Activated B cell treated with CpG ODN at 0.5 μM for 24 hours (primary cell): ENCODE measurements around the gene ARHGEF1. TPM values are rescaled to one million over a fixed set of nuclear protein-coding genes. Genes with fewer than 3 reads are reported as not detected.

Source experiments
- ATAC-seq: fragments of 200-7000 bp; cut with Tn5 transposase; one replicate; pipeline ENCODE4 v1.10.0; 2021; ENCODE audit warnings: low read depth, mild to moderate bottlenecking, moderate library complexity
- CTCF ChIA-PET: fragments of 350-600 bp; sonication (Branson Sonifier 250); formaldehyde crosslinking; loops from one replicate; lab custom pipeline; 2021; ENCODE audit warnings: antibody characterized with exemption; lab: Charles Lee
- POLR2A ChIA-PET: fragments of 350-600 bp; sonication (Branson Sonifier 250); formaldehyde crosslinking; loops from one replicate; lab custom pipeline; 2021; ENCODE audit warnings: antibody characterized with exemption; lab: Charles Lee
- DNase-seq: peaks from one replicate; pipeline ENCODE4 v3.0.0; 2022
- H3K27ac Mint-ChIP-seq: one replicate; pipeline ENCODE4 v1.8.0; 2020; ENCODE audit warnings: mixed read lengths
- H3K27me3 Mint-ChIP-seq: one replicate; pipeline ENCODE4 v1.8.0; 2021; ENCODE audit warnings: mixed read lengths
- H3K36me3 Mint-ChIP-seq: one replicate; pipeline ENCODE4 v1.8.0; 2021; ENCODE audit warnings: low read depth, mixed read lengths
- H3K4me1 Mint-ChIP-seq: one replicate; pipeline ENCODE4 v1.8.0; 2021; ENCODE audit warnings: mixed read lengths
- H3K4me3 Mint-ChIP-seq: one replicate; pipeline ENCODE4 v1.8.0; 2020; ENCODE audit warnings: mild to moderate bottlenecking, mixed read lengths
- H3K9me3 Mint-ChIP-seq: one replicate; pipeline ENCODE4 v1.8.0; 2020; ENCODE audit warnings: mixed read lengths
- CTCF ChIP-seq: fragments of 200-600 bp; IDR thresholded peaks from one replicate; pipeline ENCODE4 v1.8.0; 2022; ENCODE audit warnings: antibody characterized with exemption, mild to moderate bottlenecking
- intact Hi-C: fragments of 100-400 bp; cut with micrococcal nuclease; formaldehyde crosslinking; loops from one replicate; pipeline ENCODE4 v1.15.1; 2024
- total RNA-seq: library from RNA; stranded (reverse); gene quantifications from 2 replicates; pipeline ENCODE4 v1.2.3, GENCODE V29; 2022

Gene ARHGEF1
- total RNA-seq, 1 donor from 2014 or later: 418 TPM

DNA sequence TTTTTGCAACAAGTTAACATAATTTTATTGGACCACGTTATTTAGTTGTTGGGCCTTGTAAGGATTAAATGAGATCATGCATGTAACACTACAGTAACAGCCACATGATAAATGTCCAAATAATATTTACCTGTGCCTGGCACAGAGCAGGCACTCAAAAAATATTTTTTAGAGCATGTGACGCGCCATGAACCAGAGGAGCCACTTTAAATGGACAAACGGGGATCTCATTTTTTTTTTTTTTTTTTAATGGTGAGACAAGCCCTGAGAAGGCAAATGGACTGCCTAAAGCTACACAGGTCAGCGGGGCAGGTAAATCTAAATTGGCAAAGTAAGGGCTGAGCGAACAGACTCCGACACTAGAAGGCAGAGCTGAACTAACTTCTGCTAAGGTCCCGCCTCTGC is 23.8 kb upstream of the ARHGEF1 start:
- POLR2A ChIA-PET: interaction anchor here (0.7 to 4.1 kb wide), 19 partner anchors 14 to 537 kb away, joined by 3 to 258 read pairs (median 8); partner anchors contain the start of genes ARHGEF1, B9D2, CD79A and ERFL
- peak overlapping the region; percentile 97 for H3K27ac Mint-ChIP-seq
- intact Hi-C loops: loop anchor here (1.0 kb wide), 6 partner anchors 75 to 466 kb away; partner anchors contain the start of genes MEGF8 and RABAC1
- no peaks in the 10 kb centered on the region for H3K9me3 Mint-ChIP-seq
- no peak for TF ChIP-seq CTCF
- CTCF ChIA-PET: interaction anchor here (0.6 to 3.8 kb wide), 17 partner anchors 9 to 306 kb away, joined by 3 to 34 read pairs (median 5); partner anchors contain the start of genes ARHGEF1, CD79A, ERFL and RABAC1
- H3K4me3 Mint-ChIP-seq: peak overlapping the region; percentile 94
- H3K27me3 Mint-ChIP-seq: no peaks in the 10 kb centered on the region
- DNase-seq: no peak
- no peak for ATAC-seq
- H3K36me3 Mint-ChIP-seq: peaks cover 40% of the 10 kb centered on the region
- H3K4me1 Mint-ChIP-seq: peaks cover 38% of the 10 kb centered on the region

DNA sequence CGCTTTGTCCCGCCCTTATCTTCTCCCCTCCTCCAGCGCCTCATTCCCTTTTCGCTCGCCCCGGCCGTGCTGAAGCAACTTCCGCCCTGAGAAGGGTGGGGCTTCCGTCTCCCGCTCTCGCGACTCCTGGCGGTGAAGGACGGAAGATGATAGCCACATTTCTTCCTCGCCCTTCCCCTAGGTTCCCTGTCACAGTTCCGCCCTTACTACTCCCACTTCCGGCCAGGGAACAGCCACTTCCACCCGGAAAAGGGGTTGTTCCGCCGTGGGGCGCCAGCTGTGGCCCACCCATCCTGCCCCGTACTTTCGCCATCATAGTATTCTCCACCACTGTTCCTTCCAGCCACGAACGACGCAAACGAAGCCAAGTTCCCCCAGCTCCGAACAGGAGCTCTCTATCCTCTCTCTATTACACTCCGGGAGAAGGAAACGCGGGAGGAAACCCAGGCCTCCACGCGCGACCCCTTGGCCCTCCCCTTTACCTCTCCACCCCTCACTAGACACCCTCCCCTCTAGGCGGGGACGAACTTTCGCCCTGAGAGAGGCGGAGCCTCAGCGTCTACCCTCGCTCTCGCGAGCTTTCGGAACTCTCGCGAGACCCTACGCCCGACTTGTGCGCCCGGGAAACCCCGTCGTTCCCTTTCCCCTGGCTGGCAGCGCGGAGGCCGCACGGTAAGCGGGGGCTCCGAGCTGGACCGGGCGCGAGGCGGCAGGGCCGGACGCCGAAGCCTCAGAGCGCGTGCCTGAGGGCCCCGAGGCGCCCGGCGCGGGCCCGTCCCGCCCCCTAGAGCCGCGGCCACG is 23.2 kb upstream of the ARHGEF1 start, which contains the start of gene RPS19:
Gene RPS19, plus strand, starts transcription at position 638 of the 801 bp plus-strand sequence. CDS start 520 bp downstream, outside the sequence.
- H3K36me3 Mint-ChIP-seq: peaks cover 46% of the 10 kb centered on the region
- CTCF ChIA-PET: interaction anchor here (1.0 to 3.8 kb wide), 18 partner anchors 9 to 175 kb away, joined by 3 to 34 read pairs (median 5); partner anchors contain the start of genes ARHGEF1, CD79A, ERFL and RABAC1
- no peak for TF ChIP-seq CTCF
- DNase-seq (peak; percentile 98), ATAC-seq (peak; percentile 85)
- peak within 1 kb of the TSS; percentile 97 for H3K27ac Mint-ChIP-seq
- H3K27me3 Mint-ChIP-seq: no peaks in the 10 kb centered on the region
- POLR2A ChIA-PET: interaction anchor here (0.6 to 4.1 kb wide), 24 partner anchors 13 to 1574 kb away, joined by 3 to 258 read pairs (median 7); partner anchors contain the start of genes AKT2, ARHGEF1, B9D2 and CD79A
- peaks cover 44% of the 10 kb centered on the region for H3K4me1 Mint-ChIP-seq
- peak within 1 kb of the TSS; percentile 94 for H3K4me3 Mint-ChIP-seq
- H3K9me3 Mint-ChIP-seq: no peaks in the 10 kb centered on the region
- intact Hi-C loops: loop anchor here (1.0 kb wide), 9 partner anchors 11 to 465 kb away; partner anchors contain the start of genes CD79A, MEGF8 and RABAC1

DNA sequence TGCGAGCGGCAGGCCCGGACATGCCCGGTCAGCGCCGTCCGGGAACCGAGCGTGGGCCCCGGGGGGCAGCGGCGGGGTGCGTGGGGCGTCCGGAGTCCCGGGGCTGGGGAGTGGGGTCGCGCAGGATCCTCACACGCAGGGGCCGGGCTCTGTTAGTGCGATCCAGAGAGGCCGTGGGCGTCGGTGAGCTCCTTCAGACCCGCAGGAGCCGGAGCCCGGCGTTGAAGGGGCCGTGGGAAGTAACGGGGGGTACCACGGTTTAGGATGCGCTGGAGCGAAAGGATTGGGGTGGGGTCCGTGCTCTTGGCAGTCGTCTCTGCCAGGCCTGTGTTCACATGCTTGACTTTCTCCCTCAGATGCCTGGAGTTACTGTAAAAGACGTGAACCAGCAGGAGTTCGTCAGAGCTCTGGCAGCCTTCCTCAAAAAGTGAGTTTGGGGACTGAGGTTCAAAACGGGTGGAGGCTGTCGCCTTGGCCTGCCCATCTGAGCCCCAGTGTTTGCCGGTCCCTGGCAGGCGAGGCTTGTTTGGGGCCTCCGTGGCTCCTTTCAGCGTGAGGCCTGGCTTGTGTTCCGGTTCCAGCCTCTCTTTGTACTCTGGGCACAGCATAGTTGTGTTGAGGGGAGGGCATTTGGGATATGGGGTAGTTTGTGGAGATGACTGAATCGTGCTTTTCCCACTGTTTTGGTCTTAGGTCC is 22.4 kb upstream of the ARHGEF1 start:
- DNase-seq (peak; percentile 27), ATAC-seq (no peak)
- peak overlapping the region; percentile 86 for H3K27ac Mint-ChIP-seq
- peak overlapping the region; percentile 94 for H3K4me3 Mint-ChIP-seq
- peaks cover 48% of the 10 kb centered on the region for H3K4me1 Mint-ChIP-seq
- TF ChIP-seq CTCF: no peak
- ChIA-PET CTCF (interaction anchor here (1.0 to 3.8 kb wide), 13 partner anchors 8 to 99 kb away, joined by 3 to 34 read pairs (median 6); partner anchors contain the start of genes CD79A, ERFL and RABAC1), POLR2A (interaction anchor here (0.5 to 4.1 kb wide), 23 partner anchors 13 to 1719 kb away, joined by 3 to 258 read pairs (median 7); partner anchors contain the start of genes AKT2, ARHGEF1, B9D2 and CD79A)
- H3K27me3 Mint-ChIP-seq: no peaks in the 10 kb centered on the region
- H3K9me3 Mint-ChIP-seq: no peaks in the 10 kb centered on the region
- H3K36me3 Mint-ChIP-seq: peaks cover 51% of the 10 kb centered on the region
- intact Hi-C loops: loop anchor here (1.0 kb wide), 3 partner anchors 11 to 24 kb away; partner anchors contain the start of gene CD79A

DNA sequence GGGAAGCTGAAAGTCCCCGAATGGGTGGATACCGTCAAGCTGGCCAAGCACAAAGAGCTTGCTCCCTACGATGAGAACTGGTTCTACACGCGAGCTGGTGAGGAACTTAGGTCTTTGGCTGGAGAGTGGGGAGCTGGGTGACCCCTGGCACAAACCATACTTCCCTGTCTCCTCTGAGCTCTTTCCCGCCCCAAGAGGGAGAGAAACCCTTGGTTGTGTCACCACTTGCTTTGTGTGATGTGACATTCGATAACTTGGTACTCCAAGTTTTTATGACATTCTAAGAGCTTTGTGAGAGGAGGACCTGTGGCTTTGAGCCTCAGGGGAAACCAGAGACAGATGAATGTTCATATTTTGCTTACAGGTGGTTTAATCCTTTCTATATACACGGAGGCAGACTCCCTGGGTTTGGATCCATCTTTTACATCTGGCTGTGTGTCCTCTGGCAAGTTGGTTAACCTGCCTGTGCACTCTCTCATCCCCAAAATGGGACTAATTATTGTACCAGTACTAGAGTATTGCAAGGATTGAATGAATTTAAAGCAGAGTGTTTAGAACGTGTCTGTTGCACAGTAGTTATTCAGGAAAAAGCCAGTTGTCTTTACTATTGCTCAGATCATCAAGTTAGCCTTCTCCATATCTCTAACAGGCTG is 21.7 kb upstream of the ARHGEF1 start:
- POLR2A ChIA-PET: interaction anchor here (0.5 to 4.1 kb wide), 10 partner anchors 12 to 1719 kb away, joined by 4 to 258 read pairs (median 19); partner anchors contain the start of genes ARHGEF1, CD79A, ERFL and RABAC1
- peak overlapping the region; percentile 94 for H3K4me3 Mint-ChIP-seq
- no peak for DNase-seq
- CTCF ChIA-PET: interaction anchor here (1.3 to 3.8 kb wide), 3 partner anchors 11 to 26 kb away, joined by 3 to 34 read pairs (median 5); no protein-coding TSS in a partner anchor
- ATAC-seq: no peak
- peaks cover 56% of the 10 kb centered on the region for H3K36me3 Mint-ChIP-seq
- H3K9me3 Mint-ChIP-seq: no peaks in the 10 kb centered on the region
- H3K27me3 Mint-ChIP-seq: no peaks in the 10 kb centered on the region
- no peak for TF ChIP-seq CTCF
- intact Hi-C loops: no loop called here
- H3K27ac Mint-ChIP-seq: peak overlapping the region; percentile 86
- H3K4me1 Mint-ChIP-seq: peaks cover 52% of the 10 kb centered on the region
